GM18526 (cell line): ENCODE results near the gene ENOPH1.

Experiments used
- POLR2A ChIP-seq: IDR thresholded peaks from 3 replicates; pipeline ENCODE4 v1.6.1; 2011; ENCODE audit not compliant: insufficient read length; ENCODE audit errors: extremely low read depth

ENOPH1 gene

GRCh38 chr4:82447886-82448285 lies 17.5 kb downstream of the ENOPH1 start:
- no peak for TF ChIP-seq POLR2A

GRCh38 chr4:82450966-82451755 lies 20.8 kb downstream of the ENOPH1 start:
- TF ChIP-seq POLR2A = no peak

GRCh38 chr4:82452026-82452425 lies 21.6 kb downstream of the ENOPH1 start:
- TF ChIP-seq POLR2A = no peak

- no peak for TF ChIP-seq POLR2A
Observed at GRCh38 chr4:82457266-82457665, 26.9 kb downstream of the ENOPH1 start.

GRCh38 chr4:82458729-82459128 lies 28.3 kb downstream of the ENOPH1 start:
- no peak for TF ChIP-seq POLR2A

GRCh38 chr4:82461710-82462109 lies 31.3 kb downstream of the ENOPH1 start:
- TF ChIP-seq POLR2A = no peak

- no peak for TF ChIP-seq POLR2A
Observed at GRCh38 chr4:82462415-82462831, 32.0 kb downstream of the ENOPH1 start.

- TF ChIP-seq POLR2A = no peak
Observed at GRCh38 chr4:82463221-82463620, 32.8 kb downstream of the ENOPH1 start.

GRCh38 chr4:82467471-82467870 lies 37.1 kb downstream of the ENOPH1 start:
- no peak for TF ChIP-seq POLR2A

GRCh38 chr4:82469791-82470345 lies 39.5 kb downstream of the ENOPH1 start:
- TF ChIP-seq POLR2A = no peak

GRCh38 chr4:82473621-82474164 lies 43.3 kb downstream of the ENOPH1 start:
- TF ChIP-seq POLR2A = no peak

GRCh38 chr4:82479562-82479961 lies 49.2 kb downstream of the ENOPH1 start:
- no peak for TF ChIP-seq POLR2A

GRCh38 chr4:82480771-82481505 lies 50.5 kb downstream of the ENOPH1 start:
- TF ChIP-seq POLR2A = no peak

GRCh38 chr4:82481506-82481840 lies 51.1 kb downstream of the ENOPH1 start:
- TF ChIP-seq POLR2A = no peak

GRCh38 chr4:82482387-82482786 lies 52.0 kb downstream of the ENOPH1 start:
- no peak for TF ChIP-seq POLR2A

GRCh38 chr4:82484996-82485783 lies 54.8 kb downstream of the ENOPH1 start:
- no peak for TF ChIP-seq POLR2A

- no peak for TF ChIP-seq POLR2A
Observed at GRCh38 chr4:82489076-82489475, 58.7 kb downstream of the ENOPH1 start.
